Activated naive CD8-positive, alpha-beta T cell treated with anti-CD3 and anti-CD28 coated beads for 36 hours (primary cell): ENCODE results near the gene SCFD2. TPM values are rescaled to one million over a fixed set of nuclear protein-coding genes. Genes with fewer than 3 reads are reported as not detected.

Source experiments
- DNase-seq: peaks from one replicate; pipeline ENCODE4 v3.0.0; 2021
- H3K27ac Mint-ChIP-seq: one replicate; pipeline ENCODE4 v1.8.0; 2022; ENCODE audit warnings: mild to moderate bottlenecking, moderate library complexity, mixed read lengths
- H3K27me3 Mint-ChIP-seq: one replicate; pipeline ENCODE4 v1.8.0; 2022; ENCODE audit warnings: mild to moderate bottlenecking, mixed read lengths
- H3K36me3 Mint-ChIP-seq: one replicate; pipeline ENCODE4 v1.8.0; 2021; ENCODE audit warnings: mild to moderate bottlenecking, mixed read lengths
- H3K4me1 Mint-ChIP-seq: one replicate; pipeline ENCODE4 v1.8.0; 2021; ENCODE audit warnings: mixed read lengths
- H3K4me3 Mint-ChIP-seq: one replicate; pipeline ENCODE4 v1.8.0; 2022; ENCODE audit warnings: mild to moderate bottlenecking, moderate library complexity, mixed read lengths
- H3K9me3 Mint-ChIP-seq: one replicate; pipeline ENCODE4 v1.8.0; 2022; ENCODE audit warnings: mixed read lengths
- total RNA-seq, 2 experiments: library from RNA; stranded (reverse); gene quantifications; one replicate each; pipeline ENCODE4 v1.2.3, GENCODE V29; 2021

SCFD2 gene
- total RNA-seq, 2 experiments from 2014 or later = 21.9 to 23.7 TPM

GRCh38 chr4:52861879-52862616, 503.8 kb downstream of the SCFD2 start, which contains the start of gene RASL11B:
TSS of gene RASL11B (plus strand) at chr4:52862317. CDS start at chr4:52862508, 191 bp downstream.
- peaks cover 3% of the 10 kb centered on the region for H3K9me3 Mint-ChIP-seq
- peaks cover 10% of the 10 kb centered on the region for H3K36me3 Mint-ChIP-seq
- H3K27ac Mint-ChIP-seq = no peak within 1 kb of the TSS
- H3K4me3 Mint-ChIP-seq = peak within 1 kb of the TSS; percentile 71
- peak; percentile 89 for DNase-seq
- peaks cover 5% of the 10 kb centered on the region for H3K4me1 Mint-ChIP-seq
- H3K27me3 Mint-ChIP-seq = peaks cover 57% of the 10 kb centered on the region

- H3K27me3 Mint-ChIP-seq = peaks cover 57% of the 10 kb centered on the region
- peaks cover 3% of the 10 kb centered on the region for H3K9me3 Mint-ChIP-seq
- peak overlapping the region; percentile 71 for H3K4me3 Mint-ChIP-seq
- peaks cover 10% of the 10 kb centered on the region for H3K36me3 Mint-ChIP-seq
- no peak for DNase-seq
- H3K4me1 Mint-ChIP-seq = peaks cover 5% of the 10 kb centered on the region
- no peak overlapping the region for H3K27ac Mint-ChIP-seq
Observed at GRCh38 chr4:52861171-52861823, 504.6 kb downstream of the SCFD2 start.

GRCh38 chr4:52860361-52860760, 505.5 kb downstream of the SCFD2 start:
- no peak for DNase-seq
- peaks cover 57% of the 10 kb centered on the region for H3K27me3 Mint-ChIP-seq
- H3K4me1 Mint-ChIP-seq = peaks cover 7% of the 10 kb centered on the region
- peaks cover 3% of the 10 kb centered on the region for H3K9me3 Mint-ChIP-seq
- H3K4me3 Mint-ChIP-seq = no peak overlapping the region
- no peak overlapping the region for H3K27ac Mint-ChIP-seq
- H3K36me3 Mint-ChIP-seq = peaks cover 8% of the 10 kb centered on the region

- Mint-ChIP-seq H3K27me3 (peaks cover 38% of the 10 kb centered on the region), H3K36me3 (peaks cover 6% of the 10 kb centered on the region), H3K4me3 (no peak overlapping the region), H3K9me3 (peaks cover 3% of the 10 kb centered on the region), H3K4me1 (peaks cover 9% of the 10 kb centered on the region), H3K27ac (no peak overlapping the region)
- no peak for DNase-seq
Observed at GRCh38 chr4:52856801-52857200, 509.1 kb downstream of the SCFD2 start.

- Mint-ChIP-seq H3K9me3 (peaks cover 3% of the 10 kb centered on the region), H3K27ac (no peak overlapping the region), H3K4me3 (no peak overlapping the region), H3K27me3 (peaks cover 9% of the 10 kb centered on the region), H3K4me1 (peaks cover 4% of the 10 kb centered on the region), H3K36me3 (no peaks in the 10 kb centered on the region)
- no peak for DNase-seq
Observed at GRCh38 chr4:52853351-52853750, 512.5 kb downstream of the SCFD2 start.

- peaks cover 3% of the 10 kb centered on the region for H3K27me3 Mint-ChIP-seq
- H3K27ac Mint-ChIP-seq = no peak overlapping the region
- no peak overlapping the region for H3K4me3 Mint-ChIP-seq
- DNase-seq = no peak
- H3K4me1 Mint-ChIP-seq = peaks cover 4% of the 10 kb centered on the region
- no peaks in the 10 kb centered on the region for H3K36me3 Mint-ChIP-seq
- no peaks in the 10 kb centered on the region for H3K9me3 Mint-ChIP-seq
Observed at GRCh38 chr4:52852711-52853110, 513.1 kb downstream of the SCFD2 start.

GRCh38 chr4:52852041-52852440, 513.8 kb downstream of the SCFD2 start:
- Mint-ChIP-seq H3K36me3 (no peaks in the 10 kb centered on the region), H3K4me3 (no peak overlapping the region), H3K27me3 (no peaks in the 10 kb centered on the region), H3K27ac (no peak overlapping the region), H3K9me3 (no peaks in the 10 kb centered on the region), H3K4me1 (peaks cover 4% of the 10 kb centered on the region)
- DNase-seq = no peak

- H3K27me3 Mint-ChIP-seq = peaks cover 4% of the 10 kb centered on the region
- no peaks in the 10 kb centered on the region for H3K36me3 Mint-ChIP-seq
- DNase-seq = no peak
- H3K27ac Mint-ChIP-seq = no peak overlapping the region
- peaks cover 4% of the 10 kb centered on the region for H3K4me1 Mint-ChIP-seq
- H3K4me3 Mint-ChIP-seq = no peak overlapping the region
- H3K9me3 Mint-ChIP-seq = no peaks in the 10 kb centered on the region
Observed at GRCh38 chr4:52850406-52851124, 515.3 kb downstream of the SCFD2 start.

- Mint-ChIP-seq H3K27me3 (peaks cover 4% of the 10 kb centered on the region), H3K4me3 (no peak overlapping the region), H3K36me3 (no peaks in the 10 kb centered on the region), H3K9me3 (no peaks in the 10 kb centered on the region), H3K4me1 (no peaks in the 10 kb centered on the region), H3K27ac (no peak overlapping the region)
- DNase-seq = no peak
Observed at GRCh38 chr4:52848254-52848653, 517.6 kb downstream of the SCFD2 start.

- H3K4me1 Mint-ChIP-seq = no peaks in the 10 kb centered on the region
- DNase-seq = no peak
- no peaks in the 10 kb centered on the region for H3K36me3 Mint-ChIP-seq
- H3K9me3 Mint-ChIP-seq = no peaks in the 10 kb centered on the region
- H3K27me3 Mint-ChIP-seq = peaks cover 4% of the 10 kb centered on the region
- H3K27ac Mint-ChIP-seq = no peak overlapping the region
- H3K4me3 Mint-ChIP-seq = no peak overlapping the region
Observed at GRCh38 chr4:52846502-52846901, 519.4 kb downstream of the SCFD2 start.

GRCh38 chr4:52844596-52844995, 521.3 kb downstream of the SCFD2 start:
- H3K27ac Mint-ChIP-seq = no peak overlapping the region
- no peak for DNase-seq
- no peaks in the 10 kb centered on the region for H3K9me3 Mint-ChIP-seq
- H3K4me1 Mint-ChIP-seq = no peaks in the 10 kb centered on the region
- H3K36me3 Mint-ChIP-seq = no peaks in the 10 kb centered on the region
- no peak overlapping the region for H3K4me3 Mint-ChIP-seq
- peaks cover 4% of the 10 kb centered on the region for H3K27me3 Mint-ChIP-seq

GRCh38 chr4:52843958-52844357, 521.9 kb downstream of the SCFD2 start:
- H3K27me3 Mint-ChIP-seq = peaks cover 4% of the 10 kb centered on the region
- H3K4me3 Mint-ChIP-seq = no peak overlapping the region
- no peak for DNase-seq
- H3K36me3 Mint-ChIP-seq = no peaks in the 10 kb centered on the region
- H3K27ac Mint-ChIP-seq = peak overlapping the region; percentile 21
- H3K4me1 Mint-ChIP-seq = no peaks in the 10 kb centered on the region
- no peaks in the 10 kb centered on the region for H3K9me3 Mint-ChIP-seq

GRCh38 chr4:52843351-52843750, 522.5 kb downstream of the SCFD2 start:
- Mint-ChIP-seq H3K4me3 (no peak overlapping the region), H3K36me3 (no peaks in the 10 kb centered on the region), H3K9me3 (no peaks in the 10 kb centered on the region), H3K4me1 (no peaks in the 10 kb centered on the region), H3K27ac (no peak overlapping the region), H3K27me3 (peaks cover 4% of the 10 kb centered on the region)
- no peak for DNase-seq

- H3K27me3 Mint-ChIP-seq = peaks cover 4% of the 10 kb centered on the region
Observed at GRCh38 chr4:52842792-52843191, 523.1 kb downstream of the SCFD2 start.

GRCh38 chr4:52841682-52842456, 524.0 kb downstream of the SCFD2 start:
- Mint-ChIP-seq H3K9me3 (no peaks in the 10 kb centered on the region), H3K27me3 (peaks cover 4% of the 10 kb centered on the region), H3K4me1 (no peaks in the 10 kb centered on the region), H3K27ac (no peak overlapping the region), H3K36me3 (no peaks in the 10 kb centered on the region), H3K4me3 (no peak overlapping the region)
- no peak for DNase-seq

More at GRCh38 chr4:52842792-52843191, 523.1 kb downstream of the SCFD2 start:
- DNase-seq = no peak
- H3K9me3 Mint-ChIP-seq = no peaks in the 10 kb centered on the region
- H3K27ac Mint-ChIP-seq = no peak overlapping the region
- H3K4me1 Mint-ChIP-seq = no peaks in the 10 kb centered on the region
- no peaks in the 10 kb centered on the region for H3K36me3 Mint-ChIP-seq
- H3K4me3 Mint-ChIP-seq = no peak overlapping the region
